HG03039 (cell line): ENCODE results near the gene PLA1A.
"Not testable (repeated sequence)": the region's sequence is repeated elsewhere in the genome, so short reads cannot be mapped to it uniquely, and the experiment has no call there.

Experiments
- ATAC-seq: cut with Tn5 transposase; IDR thresholded peaks from one replicate; pipeline ENCODE4 v1.9.1; 2021; ENCODE audit warnings: mild to moderate bottlenecking, moderate library complexity; ENCODE audit not compliant: unreplicated experiment

The PLA1A gene

GRCh38 chr3:119597548-119598288 is at the start of gene PLA1A:
Gene PLA1A, plus strand, starts transcription at chr3:119597885. Its CDS starts 29 bp downstream, at chr3:119597914.
- no peak for ATAC-seq

- ATAC-seq = no peak
Measured at GRCh38 chr3:119548341-119548740, 49.3 kb upstream of the PLA1A start.

- ATAC-seq = peak; percentile 34
Measured at GRCh38 chr3:119550192-119550910, 47.3 kb upstream of the PLA1A start.

GRCh38 chr3:119551598-119551997 is 46.1 kb upstream of the PLA1A start:
- ATAC-seq = no peak

- not testable (repeated sequence) for ATAC-seq
Measured at GRCh38 chr3:119552928-119553327, 44.8 kb upstream of the PLA1A start.

GRCh38 chr3:119553823-119554415 is 43.8 kb upstream of the PLA1A start:
- no peak for ATAC-seq

GRCh38 chr3:119555309-119555735 is 42.4 kb upstream of the PLA1A start:
- no peak for ATAC-seq

GRCh38 chr3:119555929-119556328 is 41.8 kb upstream of the PLA1A start:
- no peak for ATAC-seq

- no peak for ATAC-seq
Measured at GRCh38 chr3:119557192-119557876, 40.4 kb upstream of the PLA1A start.

GRCh38 chr3:119557877-119558269 is 39.8 kb upstream of the PLA1A start:
- no peak for ATAC-seq

- no peak for ATAC-seq
Measured at GRCh38 chr3:119558626-119559317, 38.9 kb upstream of the PLA1A start.

- peak; percentile 46 for ATAC-seq
Measured at GRCh38 chr3:119559441-119559963, 38.2 kb upstream of the PLA1A start, which contains the start of gene CD80. Gene CD80, minus strand, starts transcription at chr3:119559614. Its CDS starts 1,886 bp downstream, at chr3:119557728.

- ATAC-seq = no peak
Measured at GRCh38 chr3:119560160-119560559, 37.5 kb upstream of the PLA1A start.

GRCh38 chr3:119562307-119562961 is 35.3 kb upstream of the PLA1A start:
- ATAC-seq = peak; percentile 68

GRCh38 chr3:119563334-119563733 is 34.4 kb upstream of the PLA1A start:
- ATAC-seq = not testable (repeated sequence)

- ATAC-seq = no peak
Measured at GRCh38 chr3:119569156-119569555, 28.5 kb upstream of the PLA1A start.

- no peak for ATAC-seq
Measured at GRCh38 chr3:119570229-119570628, 27.5 kb upstream of the PLA1A start.

- no peak for ATAC-seq
Measured at GRCh38 chr3:119571230-119571629, 26.5 kb upstream of the PLA1A start.

GRCh38 chr3:119571688-119572087 is 26.0 kb upstream of the PLA1A start:
- ATAC-seq = no peak

- ATAC-seq = no peak
Measured at GRCh38 chr3:119575507-119575906, 22.2 kb upstream of the PLA1A start.
